Activated naive CD4-positive, alpha-beta T cell treated with anti-CD3 and anti-CD28 coated beads for 36 hours (primary cell): ENCODE measurements around the gene CELF1. TPM values are rescaled to one million over a fixed set of nuclear protein-coding genes. Genes with fewer than 3 reads are reported as not detected.

Source experiments
- CTCF ChIA-PET: fragments of 350-600 bp; sonication (Branson Sonifier 250); formaldehyde crosslinking; loops from one replicate; lab custom pipeline; 2021; ENCODE audit warnings: antibody characterized with exemption; lab: Charles Lee
- DNase-seq: peaks from one replicate; pipeline ENCODE4 v3.0.0-alpha.2; 2020
- H3K27ac Mint-ChIP-seq: one replicate; pipeline ENCODE4 v1.8.0; 2021; ENCODE audit warnings: mild to moderate bottlenecking, mixed read lengths
- H3K27me3 Mint-ChIP-seq: one replicate; pipeline ENCODE4 v1.8.0; 2021; ENCODE audit warnings: low read depth, mixed read lengths
- H3K36me3 Mint-ChIP-seq: one replicate; pipeline ENCODE4 v1.8.0; 2021; ENCODE audit warnings: low read depth, mixed read lengths
- H3K4me1 Mint-ChIP-seq: one replicate; pipeline ENCODE4 v1.8.0; 2021; ENCODE audit warnings: low read depth, mixed read lengths
- H3K4me3 Mint-ChIP-seq: one replicate; pipeline ENCODE4 v1.8.0; 2021; ENCODE audit warnings: mild to moderate bottlenecking, moderate library complexity, mixed read lengths
- H3K9me3 Mint-ChIP-seq: one replicate; pipeline ENCODE4 v1.8.0; 2021; ENCODE audit warnings: mixed read lengths
- intact Hi-C: fragments of 100-400 bp; cut with micrococcal nuclease; formaldehyde crosslinking; loops from one replicate; pipeline ENCODE4 v1.15.1; 2023
- total RNA-seq, 2 experiments: library from RNA; stranded (reverse); gene quantifications; one replicate each; pipeline ENCODE4 v1.2.3, GENCODE V29; 2021

CELF1 gene
- total RNA-seq, 2 experiments from 2014 or later = 104 to 105 TPM

GRCh38 chr11:47514825-47515647, 37.9 kb downstream of the CELF1 start:
- peaks cover 95% of the 10 kb centered on the region for H3K4me1 Mint-ChIP-seq
- H3K36me3 Mint-ChIP-seq = peaks cover 5% of the 10 kb centered on the region
- H3K9me3 Mint-ChIP-seq = no peaks in the 10 kb centered on the region
- CTCF ChIA-PET = interaction anchor here (1.3 to 3.5 kb wide), 3 partner anchors 9 to 39 kb away, joined by 3 to 17 read pairs (median 6); no protein-coding TSS in a partner anchor
- no peaks in the 10 kb centered on the region for H3K27me3 Mint-ChIP-seq
- H3K4me3 Mint-ChIP-seq = no peak overlapping the region
- intact Hi-C loops = loop anchor here (1.0 to 2.0 kb wide), 5 partner anchors 8 to 300 kb away; partner anchors contain the start of genes CELF1 and DDB2
- peak; percentile 66 for DNase-seq
- H3K27ac Mint-ChIP-seq = peak overlapping the region; percentile 28

- peaks cover 97% of the 10 kb centered on the region for H3K4me1 Mint-ChIP-seq
- H3K9me3 Mint-ChIP-seq = no peaks in the 10 kb centered on the region
- no peak for DNase-seq
- peaks cover 6% of the 10 kb centered on the region for H3K36me3 Mint-ChIP-seq
- CTCF ChIA-PET = interaction anchor here (1.4 to 3.5 kb wide), 2 partner anchors 11 to 29 kb away, joined by 3 to 17 read pairs; no protein-coding TSS in a partner anchor
- peak overlapping the region; percentile 68 for H3K27ac Mint-ChIP-seq
- H3K27me3 Mint-ChIP-seq = no peaks in the 10 kb centered on the region
- no peak overlapping the region for H3K4me3 Mint-ChIP-seq
- intact Hi-C loops = loop anchor here (1.0 kb wide), 1 partner anchor 151 kb away; no protein-coding TSS in a partner anchor
Observed at GRCh38 chr11:47512701-47513100, 40.2 kb downstream of the CELF1 start.

- Mint-ChIP-seq H3K4me1 (peaks cover 98% of the 10 kb centered on the region), H3K4me3 (no peak overlapping the region), H3K27me3 (no peaks in the 10 kb centered on the region), H3K9me3 (no peaks in the 10 kb centered on the region), H3K27ac (peak overlapping the region; percentile 24), H3K36me3 (peaks cover 10% of the 10 kb centered on the region)
- intact Hi-C loops = loop anchor here (2.0 kb wide), 1 partner anchor 13 kb away; no protein-coding TSS in a partner anchor
- no peak for DNase-seq
- CTCF ChIA-PET = interaction anchor here (0.7 kb wide), 1 partner anchor 14 kb away, joined by 3 read pairs; no protein-coding TSS in a partner anchor
Observed at GRCh38 chr11:47511917-47512316, 41.0 kb downstream of the CELF1 start.

- CTCF ChIA-PET = interaction anchor here (0.6 to 1.5 kb wide), 10 partner anchors 24 to 342 kb away, joined by 3 to 5 read pairs (median 3); no protein-coding TSS in a partner anchor
- peak; percentile 54 for DNase-seq
- Mint-ChIP-seq H3K4me3 (no peak overlapping the region), H3K9me3 (no peaks in the 10 kb centered on the region), H3K27ac (peak overlapping the region; percentile 73), H3K27me3 (no peaks in the 10 kb centered on the region), H3K4me1 (peaks cover 90% of the 10 kb centered on the region), H3K36me3 (peaks cover 14% of the 10 kb centered on the region)
- intact Hi-C loops = loop anchor here (1.0 to 2.0 kb wide), 3 partner anchors 15 to 43 kb away; partner anchors contain the start of gene CELF1
Observed at GRCh38 chr11:47510209-47510608, 42.7 kb downstream of the CELF1 start.

GRCh38 chr11:47509077-47509536, 43.8 kb downstream of the CELF1 start:
- intact Hi-C loops = no loop called here
- Mint-ChIP-seq H3K27me3 (no peaks in the 10 kb centered on the region), H3K27ac (peak overlapping the region; percentile 88), H3K36me3 (peaks cover 15% of the 10 kb centered on the region), H3K4me1 (peaks cover 86% of the 10 kb centered on the region), H3K4me3 (peak overlapping the region; percentile 38), H3K9me3 (no peaks in the 10 kb centered on the region)
- DNase-seq = no peak
- CTCF ChIA-PET = interaction anchor here (0.7 to 1.5 kb wide), 4 partner anchors 15 to 47 kb away, joined by 3 to 4 read pairs (median 3); no protein-coding TSS in a partner anchor

- intact Hi-C loops = no loop called here
- H3K27ac Mint-ChIP-seq = peak overlapping the region; percentile 88
- DNase-seq = no peak
- peaks cover 86% of the 10 kb centered on the region for H3K4me1 Mint-ChIP-seq
- H3K9me3 Mint-ChIP-seq = no peaks in the 10 kb centered on the region
- CTCF ChIA-PET = interaction anchor here (0.7 to 1.1 kb wide), 4 partner anchors 16 to 920 kb away, joined by 3 to 6 read pairs (median 3); no protein-coding TSS in a partner anchor
- no peaks in the 10 kb centered on the region for H3K27me3 Mint-ChIP-seq
- H3K4me3 Mint-ChIP-seq = peak overlapping the region; percentile 38
- H3K36me3 Mint-ChIP-seq = peaks cover 16% of the 10 kb centered on the region
Observed at GRCh38 chr11:47508240-47508957, 44.5 kb downstream of the CELF1 start.

GRCh38 chr11:47507563-47508239, 45.2 kb downstream of the CELF1 start:
- Mint-ChIP-seq H3K9me3 (no peaks in the 10 kb centered on the region), H3K36me3 (peaks cover 16% of the 10 kb centered on the region), H3K4me3 (no peak overlapping the region), H3K27me3 (no peaks in the 10 kb centered on the region), H3K4me1 (peaks cover 85% of the 10 kb centered on the region), H3K27ac (peak overlapping the region; percentile 88)
- intact Hi-C loops = no loop called here
- DNase-seq = no peak
- CTCF ChIA-PET = interaction anchor here (0.6 to 0.7 kb wide), 2 partner anchors 44 to 371 kb away, joined by 3 read pairs; no protein-coding TSS in a partner anchor

GRCh38 chr11:47506795-47507562, 46.0 kb downstream of the CELF1 start:
- intact Hi-C loops = no loop called here
- Mint-ChIP-seq H3K27ac (no peak overlapping the region), H3K27me3 (no peaks in the 10 kb centered on the region), H3K4me1 (peaks cover 82% of the 10 kb centered on the region), H3K4me3 (no peak overlapping the region), H3K36me3 (peaks cover 17% of the 10 kb centered on the region), H3K9me3 (no peaks in the 10 kb centered on the region)
- DNase-seq = no peak
- CTCF ChIA-PET = interaction anchor here (0.6 to 0.7 kb wide), 4 partner anchors 14 to 370 kb away, joined by 3 to 5 read pairs (median 3); no protein-coding TSS in a partner anchor

- peaks cover 79% of the 10 kb centered on the region for H3K4me1 Mint-ChIP-seq
- peaks cover 17% of the 10 kb centered on the region for H3K36me3 Mint-ChIP-seq
- no peaks in the 10 kb centered on the region for H3K9me3 Mint-ChIP-seq
- no peak for DNase-seq
- intact Hi-C loops = no loop called here
- no peak overlapping the region for H3K4me3 Mint-ChIP-seq
- no peak overlapping the region for H3K27ac Mint-ChIP-seq
- CTCF ChIA-PET = interaction anchor here (0.6 to 0.7 kb wide), 3 partner anchors 15 to 274 kb away, joined by 3 to 5 read pairs (median 4); no protein-coding TSS in a partner anchor
- no peaks in the 10 kb centered on the region for H3K27me3 Mint-ChIP-seq
Observed at GRCh38 chr11:47506373-47506772, 46.6 kb downstream of the CELF1 start.

- Mint-ChIP-seq H3K4me3 (no peak overlapping the region), H3K27ac (peak overlapping the region; percentile 71), H3K9me3 (no peaks in the 10 kb centered on the region), H3K4me1 (peaks cover 75% of the 10 kb centered on the region), H3K36me3 (peaks cover 16% of the 10 kb centered on the region), H3K27me3 (no peaks in the 10 kb centered on the region)
- CTCF ChIA-PET = interaction anchor here (0.7 to 1.5 kb wide), 4 partner anchors 11 to 603 kb away, joined by 3 to 4 read pairs (median 3); partner anchors contain the start of gene CELF1
- intact Hi-C loops = loop anchor here (1.0 kb wide), 1 partner anchor 10 kb away; no protein-coding TSS in a partner anchor
- no peak for DNase-seq
Observed at GRCh38 chr11:47504910-47505309, 48.0 kb downstream of the CELF1 start.
